WI38 (cell line): ENCODE data around the gene PLEKHG5.

ENCODE experiments used
- H3K4me3 ChIP-seq: 2 replicates; pipeline ENCODE4 v1.5.1; 2011; ENCODE audit warnings: low read depth, mild to moderate bottlenecking, control low read depth, low read length
- CTCF ChIP-seq: IDR thresholded peaks from 2 replicates; pipeline ENCODE4 v1.5.1; 2012; ENCODE audit warnings: low read depth, mild to moderate bottlenecking, control low read depth, low read length

PLEKHG5 gene

GRCh38 chr1:6470132-6471085 lies 21.1 kb downstream of the PLEKHG5 start:
- H3K4me3 ChIP-seq, result no peak overlapping the region
- TF ChIP-seq CTCF, result no peak

- no peak for TF ChIP-seq CTCF
- no peak overlapping the region for H3K4me3 ChIP-seq
Observed at GRCh38 chr1:6468729-6469461, 22.6 kb downstream of the PLEKHG5 start.

GRCh38 chr1:6467744-6468688 lies 23.5 kb downstream of the PLEKHG5 start:
- no peak for TF ChIP-seq CTCF
- H3K4me3 ChIP-seq, result no peak overlapping the region

- TF ChIP-seq CTCF, result no peak
- H3K4me3 ChIP-seq, result no peak overlapping the region
Observed at GRCh38 chr1:6467224-6467623, 24.2 kb downstream of the PLEKHG5 start.

- TF ChIP-seq CTCF, result no peak
Observed at GRCh38 chr1:6466751-6467150, 24.7 kb downstream of the PLEKHG5 start.

GRCh38 chr1:6466023-6466422 lies 25.4 kb downstream of the PLEKHG5 start, which contains the start of gene TNFRSF25:
Gene TNFRSF25, minus strand, starts transcription at chr1:6466173. Its CDS starts 66 bp downstream, at chr1:6466107.
- H3K4me3 ChIP-seq, result no peak within 1 kb of the TSS
- TF ChIP-seq CTCF, result no peak

More at GRCh38 chr1:6466751-6467150, 24.7 kb downstream of the PLEKHG5 start:
- H3K4me3 ChIP-seq, result no peak overlapping the region
